OCI-M2 (cell line): ENCODE measurements around the gene MSRB3.

Experiments used
- DNase-seq: peaks from one replicate; lab custom pipeline; 2025; ENCODE audit not compliant: unreplicated experiment; lab: John Stamatoyannopoulos, UW

The MSRB3 gene

GRCh38 chr12:65324551-65324950, 46.1 kb downstream of the MSRB3 start:
- no peak for DNase-seq

- DNase-seq: no peak
Observed at GRCh38 chr12:65325183-65325582, 46.7 kb downstream of the MSRB3 start.

GRCh38 chr12:65326616-65327015, 48.1 kb downstream of the MSRB3 start:
- DNase-seq: no peak

GRCh38 chr12:65327207-65328076, 49.0 kb downstream of the MSRB3 start:
- DNase-seq: no peak

GRCh38 chr12:65329721-65330120, 51.2 kb downstream of the MSRB3 start:
- DNase-seq: no peak

- no peak for DNase-seq
Observed at GRCh38 chr12:65330331-65330730, 51.8 kb downstream of the MSRB3 start.

- no peak for DNase-seq
Observed at GRCh38 chr12:65331456-65331855, 53.0 kb downstream of the MSRB3 start.

GRCh38 chr12:65333649-65334048, 55.2 kb downstream of the MSRB3 start:
- DNase-seq: no peak

- no peak for DNase-seq
Observed at GRCh38 chr12:65334521-65334920, 56.0 kb downstream of the MSRB3 start.

GRCh38 chr12:65335021-65335714, 56.7 kb downstream of the MSRB3 start:
- DNase-seq: no peak

- no peak for DNase-seq
Observed at GRCh38 chr12:65335981-65336380, 57.5 kb downstream of the MSRB3 start.

- no peak for DNase-seq
Observed at GRCh38 chr12:65339161-65339560, 60.7 kb downstream of the MSRB3 start.

GRCh38 chr12:65343230-65343629, 64.7 kb downstream of the MSRB3 start:
- no peak for DNase-seq

- DNase-seq: no peak
Observed at GRCh38 chr12:65343801-65344200, 65.3 kb downstream of the MSRB3 start.

- no peak for DNase-seq
Observed at GRCh38 chr12:65355461-65355860, 77.0 kb downstream of the MSRB3 start.

- no peak for DNase-seq
Observed at GRCh38 chr12:65362234-65363031, 84.0 kb downstream of the MSRB3 start.

- DNase-seq: no peak
Observed at GRCh38 chr12:65364046-65364445, 85.6 kb downstream of the MSRB3 start.

- DNase-seq: no peak
Observed at GRCh38 chr12:65367396-65367795, 88.9 kb downstream of the MSRB3 start.

- no peak for DNase-seq
Observed at GRCh38 chr12:65368055-65368454, 89.6 kb downstream of the MSRB3 start.

GRCh38 chr12:65372574-65372973, 94.1 kb downstream of the MSRB3 start:
- DNase-seq: no peak

GRCh38 chr12:65384240-65384639, 105.8 kb downstream of the MSRB3 start:
- no peak for DNase-seq

- DNase-seq: no peak
Observed at GRCh38 chr12:65387396-65387795, 108.9 kb downstream of the MSRB3 start.
